K562 treated with DMSO at 1 percent for 12 hours (cell line): Measurements from ENCODE around the gene CCP110. TPM values are rescaled to one million over a fixed set of nuclear protein-coding genes. Genes with fewer than 3 reads are reported as not detected.

Source experiments
- total RNA-seq: library from RNA; unstranded; fragments of 300-600 nt; gene quantifications from 2 replicates; pipeline ENCODE4 v1.2.3, GENCODE V29; 2022; ENCODE audit not compliant: insufficient read depth

Gene CCP110, protein sequence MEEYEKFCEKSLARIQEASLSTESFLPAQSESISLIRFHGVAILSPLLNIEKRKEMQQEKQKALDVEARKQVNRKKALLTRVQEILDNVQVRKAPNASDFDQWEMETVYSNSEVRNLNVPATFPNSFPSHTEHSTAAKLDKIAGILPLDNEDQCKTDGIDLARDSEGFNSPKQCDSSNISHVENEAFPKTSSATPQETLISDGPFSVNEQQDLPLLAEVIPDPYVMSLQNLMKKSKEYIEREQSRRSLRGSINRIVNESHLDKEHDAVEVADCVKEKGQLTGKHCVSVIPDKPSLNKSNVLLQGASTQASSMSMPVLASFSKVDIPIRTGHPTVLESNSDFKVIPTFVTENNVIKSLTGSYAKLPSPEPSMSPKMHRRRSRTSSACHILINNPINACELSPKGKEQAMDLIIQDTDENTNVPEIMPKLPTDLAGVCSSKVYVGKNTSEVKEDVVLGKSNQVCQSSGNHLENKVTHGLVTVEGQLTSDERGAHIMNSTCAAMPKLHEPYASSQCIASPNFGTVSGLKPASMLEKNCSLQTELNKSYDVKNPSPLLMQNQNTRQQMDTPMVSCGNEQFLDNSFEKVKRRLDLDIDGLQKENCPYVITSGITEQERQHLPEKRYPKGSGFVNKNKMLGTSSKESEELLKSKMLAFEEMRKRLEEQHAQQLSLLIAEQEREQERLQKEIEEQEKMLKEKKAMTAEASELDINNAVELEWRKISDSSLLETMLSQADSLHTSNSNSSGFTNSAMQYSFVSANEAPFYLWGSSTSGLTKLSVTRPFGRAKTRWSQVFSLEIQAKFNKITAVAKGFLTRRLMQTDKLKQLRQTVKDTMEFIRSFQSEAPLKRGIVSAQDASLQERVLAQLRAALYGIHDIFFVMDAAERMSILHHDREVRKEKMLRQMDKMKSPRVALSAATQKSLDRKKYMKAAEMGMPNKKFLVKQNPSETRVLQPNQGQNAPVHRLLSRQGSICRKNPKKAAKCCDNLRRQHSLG
- 1.9 and 12.3 TPM in 2 replicates for total RNA-seq

DNA sequence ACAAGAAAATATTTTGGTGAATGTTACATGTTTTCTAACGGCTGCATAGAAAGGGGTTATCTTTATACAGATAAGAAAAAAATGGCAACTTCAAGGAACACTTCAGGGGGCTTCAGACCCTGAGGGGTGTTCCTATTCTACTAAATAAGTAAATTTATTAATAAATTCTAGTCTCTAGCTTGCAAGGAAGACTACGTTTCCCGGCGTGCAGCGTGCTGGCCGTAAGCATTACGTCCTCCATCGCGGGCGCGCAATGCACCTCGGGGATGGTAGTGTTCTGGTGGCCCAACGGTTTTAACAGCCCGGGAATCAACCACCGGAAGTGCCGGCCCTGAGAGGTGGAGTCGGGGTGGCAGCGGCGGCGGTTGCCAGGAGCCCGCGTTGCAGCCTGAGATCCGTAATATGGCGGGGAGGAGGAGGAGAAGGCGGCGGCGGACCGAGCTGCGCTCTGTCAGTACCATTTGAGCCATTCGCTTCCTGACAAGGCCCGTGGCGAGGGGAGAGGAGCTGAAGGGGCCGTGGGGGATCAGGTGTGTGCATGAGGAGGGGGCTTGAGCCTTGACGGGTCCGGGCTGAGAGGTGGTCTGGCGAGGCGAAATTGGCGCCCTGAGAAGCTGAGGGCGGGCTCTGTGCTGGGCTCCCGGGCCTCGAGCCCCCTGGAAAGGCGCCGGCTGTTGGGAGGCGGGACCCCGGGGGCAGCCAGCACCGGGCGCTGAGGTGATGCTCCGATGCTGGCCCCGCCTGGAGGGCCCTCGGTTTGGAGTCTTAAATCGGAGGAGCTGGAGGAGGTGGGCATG, at the start of gene CCP110:
CCP110 (plus strand) TSS at position 384 of the 797 bp plus-strand sequence. CDS start 3,940 bp downstream, outside the sequence.

GRCh38 chr16:19521471-19522396, 2.0 kb upstream of the CCP110 start, which contains the start of gene GDE1:
Gene GDE1 (minus strand): TSS chr16:19522098. CDS start chr16:19521964, 134 bp downstream.

DNA sequence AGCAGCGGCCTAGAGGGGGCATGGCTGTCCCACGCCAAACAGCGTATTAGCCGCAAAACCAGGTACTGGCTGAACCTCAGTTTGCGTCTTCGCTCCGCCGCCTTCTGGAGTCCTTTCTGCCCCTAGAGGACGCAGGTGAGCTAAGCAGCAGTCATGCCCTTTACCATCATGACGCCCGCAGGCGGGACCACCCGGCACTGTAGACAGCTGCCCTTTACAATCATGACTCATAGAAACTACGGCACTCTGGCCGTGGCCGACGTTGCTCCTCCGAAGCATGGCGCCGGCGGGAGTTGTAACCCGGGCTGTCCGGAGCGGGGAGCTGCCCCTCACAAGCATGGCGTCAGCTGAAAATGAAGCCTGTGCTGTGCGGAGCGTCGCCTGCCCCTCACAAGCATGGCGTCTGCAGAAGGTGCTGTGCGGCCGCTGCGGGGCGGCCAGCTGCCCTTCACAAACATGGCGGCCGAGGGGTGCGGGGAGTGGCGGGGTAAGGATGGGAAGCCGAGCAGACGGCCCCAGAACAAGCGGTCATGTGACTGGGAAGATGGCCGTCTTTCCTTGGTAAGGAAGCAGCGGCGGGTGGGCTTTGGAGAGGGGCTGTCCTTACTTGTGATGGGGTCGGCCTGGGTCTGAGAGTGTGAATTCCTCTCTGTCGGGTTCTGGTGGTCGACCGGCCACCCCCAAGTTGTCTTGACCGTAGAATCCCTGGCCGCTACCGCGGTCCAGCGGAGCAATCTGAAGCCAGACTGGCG, 31.6 kb downstream of the CCP110 start, which contains the start of gene VPS35L:
VPS35L (plus strand) TSS at position 518 of the 752 bp plus-strand sequence; CDS start at position 545, 27 bp downstream.

Other genes with a start within 250 kb of the CCP110 start
- not detected in 2 replicates for gene CLEC19A, start 238.2 kb upstream of the CCP110 start, total RNA-seq
- 0.48 and 1.1 TPM in 2 replicates for gene TMC5, start 106.1 kb upstream of the CCP110 start, total RNA-seq
- gene GDE1, start 1.8 kb upstream of the CCP110 start, total RNA-seq = 39.1 and 78.9 TPM in 2 replicates
- 9.9 and 20.4 TPM in 2 replicates for gene VPS35L, start 31.8 kb downstream of the CCP110 start, total RNA-seq
- gene KNOP1, start 194.3 kb downstream of the CCP110 start, total RNA-seq = 14.6 and 22.4 TPM in 2 replicates
- 8.0 TPM in 1 of 2 replicates, not detected in the other for gene IQCK, start 194.3 kb downstream of the CCP110 start, total RNA-seq